GM21723 (cell line): ENCODE measurements around the gene POPDC3.
"Not testable (repeated sequence)": the region's sequence is repeated elsewhere in the genome, so short reads cannot be mapped to it uniquely, and the experiment has no call there.

Experiments used
- ATAC-seq: cut with Tn5 transposase; IDR thresholded peaks from one replicate; pipeline ENCODE4 v1.9.1; 2021; ENCODE audit warnings: mild to moderate bottlenecking, moderate library complexity; ENCODE audit not compliant: unreplicated experiment

POPDC3 gene

DNA sequence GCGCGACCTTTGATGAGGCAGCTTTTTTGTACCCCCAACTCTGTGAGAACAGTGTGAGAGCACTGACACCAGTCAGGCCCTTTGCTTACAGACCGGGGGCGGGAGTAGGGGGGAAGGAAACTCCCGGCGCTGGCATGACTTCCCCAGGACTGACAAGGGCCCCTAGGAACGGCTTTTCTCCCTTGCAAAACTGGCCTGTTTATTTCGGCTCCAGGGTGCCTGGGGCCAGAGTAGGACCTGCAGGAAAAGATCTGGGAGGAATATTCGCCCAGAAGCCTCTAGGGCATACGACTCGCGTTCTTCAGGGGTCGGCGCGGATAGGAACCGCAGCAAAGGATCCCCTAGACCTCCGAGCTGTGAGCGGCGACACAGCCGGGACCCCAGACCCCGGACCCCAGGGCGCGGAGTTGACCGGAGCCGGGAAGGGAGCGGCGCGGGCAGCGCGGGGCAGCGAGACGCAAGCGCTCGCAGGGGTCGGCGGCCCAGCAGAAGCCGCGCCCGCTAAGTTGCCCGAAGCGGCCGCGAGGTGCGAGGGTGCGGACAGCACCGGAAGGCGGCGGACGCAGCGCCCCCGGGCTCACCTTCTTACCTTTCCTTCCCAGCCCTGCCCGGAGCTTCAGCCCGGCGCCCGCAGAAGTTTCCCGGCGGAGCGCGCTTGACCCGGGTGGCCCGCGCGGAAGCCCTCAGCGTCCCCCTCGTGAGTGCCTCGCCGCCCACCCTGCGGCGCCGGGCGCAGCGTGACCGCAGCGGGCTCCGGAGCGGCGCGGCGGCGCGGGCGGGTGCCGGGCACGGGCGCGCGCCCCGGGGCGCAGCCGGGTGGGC, at the start of gene POPDC3:
POPDC3 (minus strand) TSS at position 771 of the 822 bp plus-strand sequence. CDS start 18,105 bp downstream, outside the sequence.
- ATAC-seq, result no peak

DNA sequence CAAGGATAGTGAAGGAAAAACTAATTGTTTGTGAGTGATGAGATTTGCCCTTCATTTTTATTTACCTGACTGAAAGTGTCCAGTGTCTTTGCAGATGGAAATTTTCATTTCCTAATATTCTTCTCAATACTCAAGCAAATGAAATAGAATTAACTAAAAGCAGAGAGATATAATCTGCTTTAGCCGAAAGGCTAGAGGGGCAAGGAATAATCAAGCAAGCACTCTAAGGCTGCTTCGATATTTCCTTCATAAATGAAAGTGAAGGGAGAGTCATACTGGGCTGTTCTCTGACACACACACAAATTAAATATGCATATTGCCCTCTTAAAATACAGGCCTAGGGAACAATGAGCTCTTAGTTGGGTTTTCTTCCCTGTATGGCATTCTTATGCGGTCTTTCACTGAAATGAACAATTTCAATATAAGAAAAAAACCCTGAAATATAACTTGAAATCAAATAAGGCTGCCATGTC, 47.5 kb upstream of the POPDC3 start:
- ATAC-seq, result no peak

- no peak for ATAC-seq
These were observed 46.9 kb upstream of the POPDC3 start for GRCh38 chr6:105226598-105227294.

DNA sequence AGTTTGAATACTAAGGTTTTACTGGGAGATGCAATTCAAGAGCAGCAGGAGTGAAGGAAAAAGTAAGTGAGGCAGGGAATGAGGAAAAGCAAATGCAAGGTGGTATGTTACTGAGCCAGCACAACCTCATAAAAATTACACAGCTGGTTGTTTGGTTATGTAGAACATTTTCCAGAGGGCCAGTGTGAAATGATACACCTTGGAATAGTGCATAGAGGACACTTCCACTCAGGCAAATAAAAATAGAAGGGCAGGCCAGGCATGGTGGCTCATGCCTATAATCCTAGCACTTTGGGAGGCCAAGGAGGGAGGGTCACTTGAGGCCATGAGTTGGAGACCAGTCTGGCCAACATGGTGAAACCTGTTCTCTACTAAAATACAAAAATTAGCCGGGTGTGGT, 43.4 kb upstream of the POPDC3 start:
- no peak for ATAC-seq

DNA sequence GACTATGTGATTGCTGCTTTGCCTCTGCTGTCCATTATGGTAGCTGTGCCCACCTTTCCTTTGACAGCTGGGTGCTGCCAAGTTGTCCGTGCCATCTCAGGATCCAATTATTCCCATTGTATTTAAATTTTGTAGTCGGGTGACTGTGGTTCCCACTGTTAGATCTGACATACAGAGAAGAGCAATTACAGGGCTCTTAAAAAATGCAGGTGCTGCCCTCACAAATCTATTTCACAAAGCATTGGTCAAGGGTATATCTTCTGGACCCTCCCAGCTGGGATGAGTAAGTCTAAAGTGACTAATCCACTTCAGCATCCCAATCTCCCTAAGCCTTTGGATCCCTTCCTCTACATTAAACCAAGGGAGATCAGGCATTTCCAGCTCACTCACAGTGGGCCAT, 41.4 kb upstream of the POPDC3 start:
- not testable (repeated sequence) for ATAC-seq

- ATAC-seq, result no peak
These were observed 40.4 kb upstream of the POPDC3 start for GRCh38 chr6:105220186-105220585.

- not testable (repeated sequence) for ATAC-seq
These were observed 39.4 kb upstream of the POPDC3 start for GRCh38 chr6:105219218-105219617.

- ATAC-seq, result no peak
These were observed 35.7 kb upstream of the POPDC3 start for GRCh38 chr6:105215506-105215905.

DNA sequence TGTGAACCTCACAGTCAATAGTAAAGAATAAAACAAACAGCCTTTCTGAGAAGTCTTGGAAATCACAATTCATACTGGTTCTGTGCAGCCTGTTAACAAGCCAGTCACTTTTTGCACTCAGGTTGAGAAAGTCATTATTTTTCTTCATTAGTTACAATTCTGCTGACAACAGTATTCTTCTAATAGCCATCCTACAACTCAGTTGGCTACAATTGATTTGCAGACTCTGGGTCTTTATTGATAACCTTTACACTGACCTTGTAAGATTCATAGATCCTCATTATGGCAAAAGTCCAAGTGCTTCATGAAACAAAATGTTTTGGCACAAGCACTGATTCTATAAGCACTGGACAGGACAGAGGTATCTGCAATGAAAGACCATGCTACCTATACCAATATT, 34.9 kb upstream of the POPDC3 start:
- ATAC-seq, result no peak

DNA sequence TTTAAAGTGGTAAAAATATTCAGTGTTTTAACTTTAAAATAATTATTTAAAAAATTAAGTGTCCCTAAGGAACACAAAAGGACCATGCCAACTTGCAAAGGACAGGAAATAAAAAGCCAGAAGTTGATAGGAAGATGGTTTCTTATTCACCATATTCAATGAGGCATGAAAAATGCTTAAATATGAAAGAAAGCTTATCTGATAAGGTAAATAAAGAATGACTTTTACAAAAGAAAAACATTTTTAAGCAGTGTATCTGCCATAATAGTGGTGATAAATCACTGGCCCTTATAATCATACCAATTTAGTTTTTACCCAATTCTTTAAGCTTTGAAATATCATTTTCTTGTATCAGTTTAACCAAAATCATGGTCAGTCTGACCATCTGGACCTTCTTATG, 33.5 kb upstream of the POPDC3 start:
- ATAC-seq, result no peak

DNA sequence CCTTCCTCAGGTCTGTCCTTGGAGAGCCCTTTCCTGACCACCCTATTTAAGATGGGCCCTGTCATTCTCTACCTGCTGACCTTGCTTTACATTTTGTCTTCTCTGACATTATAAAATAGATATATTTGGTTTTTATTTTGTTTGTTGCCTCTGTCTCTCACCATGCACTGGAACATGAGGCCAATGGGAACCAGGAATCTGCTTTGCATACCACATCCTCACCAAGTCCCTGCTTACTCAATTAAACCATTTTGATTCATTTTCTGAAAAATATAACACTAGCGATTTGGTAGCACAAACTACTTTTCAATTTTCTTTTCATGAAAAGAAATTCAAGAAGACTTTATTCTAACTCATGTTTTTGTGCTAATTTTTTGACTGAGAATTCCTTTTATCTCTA, 32.8 kb upstream of the POPDC3 start:
- peak; percentile 65 for ATAC-seq

- ATAC-seq, result no peak
These were observed 32.0 kb upstream of the POPDC3 start for GRCh38 chr6:105211831-105212230.

- ATAC-seq, result no peak
These were observed 31.2 kb upstream of the POPDC3 start for GRCh38 chr6:105210932-105211531.

- ATAC-seq, result no peak
These were observed 30.3 kb upstream of the POPDC3 start for GRCh38 chr6:105209950-105210706.

GRCh38 chr6:105207524-105208269, 27.9 kb upstream of the POPDC3 start:
- ATAC-seq, result no peak

DNA sequence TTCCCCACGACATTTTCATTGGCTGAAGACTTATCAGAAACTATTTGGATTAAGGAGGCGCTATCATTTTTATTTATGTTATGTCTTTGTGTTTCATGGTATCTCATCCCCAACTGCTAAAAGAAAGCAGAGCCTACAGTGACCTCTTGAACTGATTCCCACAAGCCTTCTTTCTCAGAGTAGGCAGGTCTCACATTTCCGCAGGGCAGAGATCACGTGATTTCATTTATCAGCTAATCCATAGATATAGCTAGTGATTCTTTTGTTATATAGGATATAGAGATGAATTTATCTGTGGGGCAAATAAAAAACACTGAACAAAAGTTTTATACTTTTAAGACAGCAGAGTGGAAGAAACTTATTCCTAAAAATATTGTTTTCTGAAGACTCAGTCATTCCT, 25.0 kb upstream of the POPDC3 start:
- ATAC-seq, result no peak

DNA sequence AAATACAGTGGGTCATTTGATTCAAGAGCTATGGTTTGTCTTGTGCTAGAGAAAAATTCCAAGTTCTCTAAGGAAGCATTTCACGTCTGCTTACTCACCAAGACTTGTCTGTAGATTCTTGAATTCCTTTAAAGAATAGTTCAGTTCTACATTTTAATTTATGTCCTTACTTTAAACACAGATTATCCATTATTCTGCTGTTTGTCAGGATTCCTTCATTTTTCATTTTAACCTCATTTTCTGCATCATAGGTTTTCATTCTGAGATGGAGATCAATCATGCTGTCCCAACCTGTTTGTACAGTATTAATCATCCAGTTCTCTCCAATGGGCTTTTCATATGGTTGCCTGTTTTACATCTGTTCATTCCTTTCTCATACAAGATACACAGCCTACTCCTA, 24.5 kb upstream of the POPDC3 start:
- ATAC-seq, result no peak

DNA sequence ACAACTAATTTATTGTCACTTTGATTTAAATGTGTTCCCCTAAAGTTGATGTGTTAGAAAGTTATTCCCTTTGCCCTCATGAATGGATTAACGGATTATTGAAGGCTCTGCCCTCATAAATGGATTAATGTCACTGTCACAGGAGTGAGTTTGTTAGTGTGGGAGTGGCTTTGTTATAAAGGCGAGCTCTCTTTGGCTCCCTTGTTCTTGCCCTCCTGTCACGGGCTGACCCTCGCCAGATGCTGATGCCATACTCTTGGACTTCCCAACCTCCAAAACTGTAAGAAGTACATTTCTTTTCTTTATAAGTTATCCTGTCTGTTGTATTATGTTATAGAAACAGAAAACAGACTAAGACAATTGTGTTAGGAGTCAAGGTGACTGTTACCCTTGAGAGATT, 22.7 kb upstream of the POPDC3 start:
- ATAC-seq, result no peak

- ATAC-seq, result no peak
These were observed 20.4 kb upstream of the POPDC3 start for GRCh38 chr6:105200133-105200730.

DNA sequence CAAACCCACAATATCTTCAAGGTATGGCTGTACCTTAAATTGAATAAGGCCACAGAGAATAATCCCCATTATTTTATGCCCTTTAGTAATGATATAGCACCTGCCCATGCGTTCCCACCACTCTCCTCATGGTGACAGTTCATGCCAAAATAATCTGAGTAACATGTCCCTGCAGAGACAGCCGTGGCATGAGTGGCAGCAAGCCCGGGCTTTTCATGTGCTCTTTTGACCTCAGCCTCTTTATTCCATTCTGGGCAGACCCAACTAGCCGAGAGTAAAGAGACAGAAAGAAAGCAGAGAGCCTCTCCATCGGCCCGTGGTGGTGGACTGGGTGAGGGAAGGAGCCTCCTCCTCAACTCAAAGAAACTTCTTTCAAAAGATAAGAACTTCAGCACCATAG, 19.9 kb upstream of the POPDC3 start:
- no peak for ATAC-seq
